ES-I3 (cell line): ENCODE data around the gene CTNNBIP1.

Experiments
- H3K36me3 ChIP-seq: 2 replicates; pipeline ENCODE4 v1.6.1; 2013; ENCODE audit warnings: mild to moderate bottlenecking, low read length, control low read depth, moderate library complexity; ENCODE audit not compliant: insufficient read depth
- H3K4me1 ChIP-seq: 2 replicates; pipeline ENCODE4 v1.6.1; 2013; ENCODE audit warnings: mild to moderate bottlenecking, control low read depth, low read length; ENCODE audit not compliant: insufficient read depth
- H3K9ac ChIP-seq: 2 replicates; pipeline ENCODE4 v1.6.1; 2013; ENCODE audit warnings: low read depth, mild to moderate bottlenecking, low read length, moderate library complexity
- H3K9me3 ChIP-seq: 2 replicates; pipeline ENCODE4 v1.6.1; 2013; ENCODE audit warnings: mild to moderate bottlenecking, low read length, moderate library complexity; ENCODE audit not compliant: control insufficient read depth, insufficient read depth

CTNNBIP1 gene

DNA sequence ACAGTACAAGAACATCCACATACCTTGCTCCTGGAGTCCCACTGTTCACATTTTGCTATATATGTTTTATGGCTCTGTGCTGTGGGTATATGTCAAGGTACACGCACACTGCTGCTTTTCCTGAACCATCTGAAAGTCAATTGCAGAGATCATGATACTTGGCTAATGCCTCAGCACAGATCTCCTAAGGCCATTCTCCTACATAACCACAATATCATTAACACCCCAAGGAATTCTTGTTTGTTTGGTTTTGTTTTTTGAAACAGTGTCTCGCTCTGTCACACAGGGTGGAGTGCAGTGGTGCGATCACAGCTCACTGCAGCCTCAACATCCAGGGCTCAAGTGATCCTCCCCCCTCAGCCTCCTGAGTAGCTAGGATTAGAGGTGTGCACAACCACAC lies 16.0 kb downstream of the CTNNBIP1 start:
- H3K9me3 ChIP-seq = no peaks in the 10 kb centered on the region
- no peak overlapping the region for H3K9ac ChIP-seq
- peaks cover 30% of the 10 kb centered on the region for H3K4me1 ChIP-seq
- H3K36me3 ChIP-seq = no peaks in the 10 kb centered on the region

DNA sequence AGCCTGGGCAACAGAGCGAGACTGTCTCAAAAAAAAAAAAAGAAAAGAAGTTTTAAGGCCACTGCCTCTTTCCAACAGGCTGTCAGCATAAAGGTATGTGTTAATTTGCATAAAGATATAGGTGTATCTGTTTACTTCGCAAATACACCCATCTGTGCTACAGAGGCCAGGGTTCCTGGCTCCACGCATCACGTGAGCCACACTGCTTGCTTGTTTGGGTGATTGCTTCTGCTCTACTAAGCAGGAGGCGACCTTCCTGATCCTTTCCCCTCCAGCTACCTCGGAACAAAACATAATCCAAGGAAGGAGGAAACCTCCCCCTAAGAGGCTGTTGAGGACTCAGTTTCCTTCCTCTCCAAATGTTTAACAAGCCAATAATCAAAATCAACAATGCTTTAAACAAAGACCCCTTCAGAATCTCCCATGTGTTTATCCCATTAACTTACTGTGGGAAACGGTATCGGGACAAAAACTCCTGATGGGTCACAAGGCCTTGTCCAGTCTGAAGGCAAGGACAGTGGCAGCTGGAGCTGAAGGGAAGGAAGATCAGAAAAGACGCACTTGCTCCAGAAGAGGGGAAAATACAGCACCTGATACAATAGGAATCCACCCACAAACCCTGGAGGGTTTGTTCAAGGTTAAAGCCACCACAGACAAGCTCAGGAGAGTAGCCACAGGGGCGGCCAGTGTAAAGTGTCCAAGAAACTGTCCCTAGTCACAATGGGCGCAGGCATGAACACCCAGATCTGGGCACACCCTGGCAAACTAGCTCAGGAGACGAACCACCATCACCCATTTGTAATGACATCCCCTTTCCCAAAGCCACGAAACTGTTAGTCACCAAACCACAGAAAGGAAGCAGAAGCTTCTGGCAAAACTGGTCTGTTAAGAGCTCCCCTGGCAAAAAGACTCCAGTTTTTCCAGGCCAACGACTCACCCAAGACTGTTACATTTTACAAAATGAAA lies 17.2 kb downstream of the CTNNBIP1 start:
- Histone ChIP-seq H3K36me3 (no peaks in the 10 kb centered on the region), H3K4me1 (peaks cover 35% of the 10 kb centered on the region), H3K9ac (no peak overlapping the region)

DNA sequence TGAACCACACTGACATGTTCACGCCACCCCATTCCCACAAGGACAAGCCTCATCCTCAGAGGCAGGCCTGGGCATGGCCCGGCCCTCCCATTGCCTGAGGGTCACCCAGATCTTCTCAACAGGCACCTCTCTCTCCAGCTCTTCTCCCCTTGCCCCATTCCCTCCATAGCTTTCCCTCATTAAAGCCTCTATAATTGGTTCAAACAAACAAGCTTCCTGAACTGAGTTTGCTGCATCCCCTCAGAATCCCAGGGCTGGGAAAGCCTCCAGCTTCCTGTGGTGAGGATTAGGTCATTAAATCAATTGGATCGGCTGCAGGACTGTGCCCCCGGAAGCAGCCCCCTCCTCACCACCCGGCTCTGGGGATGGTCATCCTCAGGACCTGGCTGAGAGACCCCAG lies 18.9 kb downstream of the CTNNBIP1 start:
- Histone ChIP-seq H3K36me3 (no peaks in the 10 kb centered on the region), H3K9me3 (no peaks in the 10 kb centered on the region), H3K4me1 (peaks cover 35% of the 10 kb centered on the region), H3K9ac (no peak overlapping the region)

More for the DNA sequence above, 17.2 kb downstream of the CTNNBIP1 start:
- H3K9me3 ChIP-seq = no peaks in the 10 kb centered on the region

DNA sequence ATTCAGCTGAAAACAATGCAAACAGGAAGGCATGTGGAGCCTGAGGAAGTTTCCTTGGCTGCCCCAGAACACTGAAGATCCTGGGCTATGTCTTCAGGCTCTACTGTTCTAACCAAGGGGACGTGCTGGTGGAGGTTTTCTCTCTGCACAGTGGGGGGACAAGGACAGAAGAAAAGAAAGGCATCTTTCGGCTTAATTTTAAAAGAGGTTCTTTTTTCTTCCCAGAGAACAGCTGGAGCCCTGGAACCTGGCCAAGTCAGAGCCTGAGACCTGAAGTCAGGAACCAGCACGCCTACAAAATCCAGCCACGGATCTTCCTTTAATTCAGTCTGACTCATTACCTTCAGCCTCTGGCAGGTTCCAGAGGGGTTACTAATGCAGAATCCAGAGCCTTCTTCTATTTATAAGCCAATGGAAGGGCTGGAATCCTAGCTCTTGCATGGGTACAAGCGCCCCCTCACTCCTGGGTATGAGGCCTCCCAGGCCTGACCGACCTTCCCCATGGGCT lies 19.8 kb downstream of the CTNNBIP1 start:
- Histone ChIP-seq H3K9me3 (no peaks in the 10 kb centered on the region), H3K4me1 (peaks cover 35% of the 10 kb centered on the region), H3K36me3 (no peaks in the 10 kb centered on the region), H3K9ac (no peak overlapping the region)

DNA sequence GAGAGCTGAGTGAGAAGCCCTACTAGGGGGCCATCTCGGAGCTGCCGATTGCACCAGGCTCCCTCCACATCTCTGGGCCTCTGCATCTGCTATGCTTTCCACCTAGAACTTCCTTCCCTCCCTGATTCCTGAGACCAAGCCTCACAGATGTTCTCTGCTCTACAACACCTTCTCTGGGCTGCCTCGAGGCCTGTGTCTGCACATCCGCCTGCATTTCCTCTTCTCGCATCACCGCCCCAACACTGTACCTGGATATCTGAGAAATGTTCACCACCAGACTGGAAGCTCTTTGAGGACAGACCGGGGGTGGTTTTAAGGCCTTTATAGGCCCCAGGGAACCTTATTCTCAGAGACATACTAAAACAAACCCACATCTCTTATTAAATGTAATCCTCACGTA lies 20.7 kb downstream of the CTNNBIP1 start:
- Histone ChIP-seq H3K4me1 (peaks cover 35% of the 10 kb centered on the region), H3K9ac (no peak overlapping the region), H3K36me3 (no peaks in the 10 kb centered on the region), H3K9me3 (no peaks in the 10 kb centered on the region)

DNA sequence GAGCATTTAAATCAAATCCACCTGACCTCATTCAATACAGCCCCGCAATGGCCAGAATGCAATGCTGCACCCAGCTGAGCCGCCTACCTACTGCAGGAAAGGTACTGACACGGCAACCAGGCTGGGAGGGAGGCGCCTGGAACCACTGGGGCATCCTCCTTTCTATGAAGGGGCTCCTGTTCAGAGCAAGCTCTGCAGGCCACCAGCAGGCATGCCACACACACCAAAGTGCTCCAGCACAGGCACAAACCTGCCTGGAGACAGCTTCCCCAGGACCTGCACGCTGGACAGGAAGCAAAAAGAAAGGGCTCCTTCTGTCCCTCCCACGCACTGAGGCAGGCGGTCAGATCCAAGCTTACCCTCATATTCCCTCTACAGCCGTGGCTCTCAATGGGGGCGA lies 21.2 kb downstream of the CTNNBIP1 start:
- Histone ChIP-seq H3K9ac (no peak overlapping the region), H3K9me3 (no peaks in the 10 kb centered on the region), H3K36me3 (no peaks in the 10 kb centered on the region), H3K4me1 (peaks cover 35% of the 10 kb centered on the region)

DNA sequence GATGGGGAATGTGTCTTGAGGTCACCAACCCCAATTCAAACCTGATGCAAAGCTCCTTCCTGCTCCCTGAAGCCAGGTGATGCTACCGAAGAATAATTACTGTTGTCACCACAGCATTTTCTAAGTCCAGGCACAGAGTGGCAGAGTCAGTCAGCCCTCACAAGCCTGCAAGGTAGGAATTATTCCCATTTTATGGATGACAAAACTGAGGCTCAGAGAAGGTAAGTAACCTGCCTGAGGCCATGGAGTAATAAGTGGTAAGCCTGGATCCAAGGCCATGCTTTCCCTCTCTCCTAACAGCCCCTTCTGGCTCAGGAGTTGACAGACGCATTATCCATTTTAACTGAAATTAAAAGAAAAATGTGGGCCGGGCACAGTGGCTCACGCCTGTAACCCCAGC lies 23.0 kb downstream of the CTNNBIP1 start:
- no peak overlapping the region for H3K9ac ChIP-seq
- H3K4me1 ChIP-seq = peaks cover 27% of the 10 kb centered on the region
- no peaks in the 10 kb centered on the region for H3K36me3 ChIP-seq
- H3K9me3 ChIP-seq = no peaks in the 10 kb centered on the region

DNA sequence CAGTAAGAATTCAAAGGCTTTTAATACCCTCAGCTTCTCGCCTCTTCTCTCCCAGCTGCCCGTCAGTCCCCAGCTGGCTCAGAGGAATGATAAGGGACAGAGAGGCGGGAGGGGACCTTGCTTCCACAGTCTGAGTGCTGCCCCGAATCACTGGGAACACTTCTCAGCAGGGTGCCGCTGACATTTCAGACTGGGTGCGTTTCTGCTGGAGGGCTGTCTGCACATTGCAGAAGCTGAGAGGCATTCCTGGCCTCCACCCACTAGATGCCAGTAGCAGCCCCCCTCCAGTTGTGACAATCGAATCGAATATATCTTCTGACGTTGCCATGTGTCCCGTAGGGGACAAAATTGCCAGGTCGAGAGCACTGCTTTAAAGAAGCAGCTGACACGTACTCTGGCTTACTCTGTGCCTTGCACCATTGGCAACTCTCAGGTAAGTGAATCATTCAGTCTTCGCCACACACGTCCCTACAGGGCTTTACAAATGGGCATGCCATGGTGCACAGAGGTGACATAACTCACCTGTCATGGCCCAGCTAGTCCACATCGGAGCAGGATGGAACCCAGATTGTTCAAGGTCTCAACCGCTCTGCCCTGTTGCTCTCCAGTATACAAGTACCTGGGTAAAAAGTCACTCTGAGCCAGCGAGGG lies 23.9 kb downstream of the CTNNBIP1 start:
- H3K9me3 ChIP-seq = no peaks in the 10 kb centered on the region
- H3K36me3 ChIP-seq = no peaks in the 10 kb centered on the region
- H3K9ac ChIP-seq = no peak overlapping the region
- peaks cover 25% of the 10 kb centered on the region for H3K4me1 ChIP-seq

DNA sequence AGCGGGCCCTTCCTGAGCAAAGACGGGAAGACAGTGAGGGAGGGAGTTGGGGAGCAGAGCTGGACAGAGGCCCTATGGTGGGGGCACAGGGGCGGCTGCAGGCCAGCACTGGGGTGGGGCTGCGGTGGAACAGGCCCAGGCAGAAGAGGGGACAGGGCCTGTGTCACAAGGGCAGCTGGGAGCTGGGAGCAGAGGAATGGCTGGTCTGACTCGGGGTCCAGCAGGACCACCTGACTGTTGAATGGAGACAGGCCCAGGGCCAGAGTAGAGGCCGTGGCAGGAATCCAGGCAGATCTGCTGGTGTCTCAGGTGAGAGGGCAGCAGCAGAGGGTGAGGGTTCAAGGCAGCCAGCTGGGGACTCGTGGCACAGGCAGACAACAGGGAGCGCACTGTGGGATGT lies 25.3 kb downstream of the CTNNBIP1 start:
- Histone ChIP-seq H3K9ac (no peak overlapping the region), H3K36me3 (no peaks in the 10 kb centered on the region), H3K4me1 (peaks cover 11% of the 10 kb centered on the region), H3K9me3 (no peaks in the 10 kb centered on the region)

DNA sequence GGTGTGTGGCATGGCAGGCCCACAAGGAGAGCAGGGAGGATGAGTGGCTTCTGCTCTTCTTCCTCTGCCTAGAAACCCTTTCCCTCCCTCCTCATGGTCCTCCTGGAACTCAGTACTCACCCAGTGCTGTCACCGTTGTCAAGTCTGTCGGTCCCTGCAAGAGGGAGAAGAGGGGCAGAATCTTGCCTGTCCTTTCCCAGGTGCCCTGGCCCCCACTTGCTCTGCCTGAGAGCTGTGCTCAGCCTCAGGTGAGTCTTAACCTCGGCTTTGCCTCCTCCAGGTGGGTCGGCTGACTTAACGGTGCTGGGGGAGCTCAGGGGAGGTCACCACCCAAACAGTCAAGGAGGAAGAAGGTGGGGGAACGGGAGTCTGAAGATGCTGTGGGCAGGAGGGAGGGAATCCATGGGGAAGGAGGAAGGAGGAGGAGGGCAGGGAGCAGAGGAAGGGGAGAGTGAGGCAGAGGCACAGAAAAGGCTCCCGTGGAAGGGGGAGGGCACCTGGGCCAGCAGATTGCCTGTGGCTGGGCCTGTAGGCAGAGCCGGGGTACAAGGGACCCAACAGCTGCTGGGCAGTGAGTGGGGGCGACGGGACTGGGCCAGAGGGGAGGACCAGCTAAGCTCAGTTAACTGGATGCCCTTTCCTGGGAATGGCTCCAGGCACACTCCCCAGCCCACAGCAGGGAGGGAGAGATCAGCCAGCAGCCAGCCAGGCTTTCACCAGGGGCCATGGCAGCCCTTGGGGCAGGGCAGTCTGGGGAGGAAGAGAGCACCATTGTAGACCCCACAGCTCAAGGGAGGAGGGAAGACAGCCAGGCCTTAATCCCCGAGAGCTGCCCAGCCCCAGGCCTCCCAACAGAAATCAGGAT lies 26.3 kb downstream of the CTNNBIP1 start:
- Histone ChIP-seq H3K4me1 (0 out of 2 replicates have a peak, but pooled peaks cover 3% of the 10 kb centered on the region), H3K36me3 (no peaks in the 10 kb centered on the region), H3K9ac (no peak overlapping the region), H3K9me3 (no peaks in the 10 kb centered on the region)

DNA sequence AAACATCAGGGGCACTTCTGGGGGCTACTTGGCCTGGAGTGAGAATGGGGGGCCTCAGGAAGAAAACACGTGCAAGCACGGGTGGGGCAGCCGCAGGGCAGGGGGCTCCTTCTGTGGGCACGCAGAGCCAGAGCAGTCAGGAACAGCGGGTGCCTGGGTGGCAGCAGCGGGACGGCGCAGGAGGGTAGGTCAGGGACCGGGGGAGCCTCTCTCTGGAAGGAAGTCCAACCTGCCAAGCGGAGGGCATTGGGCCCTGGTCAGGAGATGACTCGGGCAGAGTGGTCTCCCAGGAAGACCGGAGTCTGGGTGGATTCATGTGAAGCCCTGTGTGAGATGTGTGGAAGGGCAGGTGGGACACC lies 27.1 kb downstream of the CTNNBIP1 start:
- Histone ChIP-seq H3K9me3 (no peaks in the 10 kb centered on the region), H3K9ac (no peak overlapping the region), H3K4me1 (no peaks in the 10 kb centered on the region), H3K36me3 (no peaks in the 10 kb centered on the region)

DNA sequence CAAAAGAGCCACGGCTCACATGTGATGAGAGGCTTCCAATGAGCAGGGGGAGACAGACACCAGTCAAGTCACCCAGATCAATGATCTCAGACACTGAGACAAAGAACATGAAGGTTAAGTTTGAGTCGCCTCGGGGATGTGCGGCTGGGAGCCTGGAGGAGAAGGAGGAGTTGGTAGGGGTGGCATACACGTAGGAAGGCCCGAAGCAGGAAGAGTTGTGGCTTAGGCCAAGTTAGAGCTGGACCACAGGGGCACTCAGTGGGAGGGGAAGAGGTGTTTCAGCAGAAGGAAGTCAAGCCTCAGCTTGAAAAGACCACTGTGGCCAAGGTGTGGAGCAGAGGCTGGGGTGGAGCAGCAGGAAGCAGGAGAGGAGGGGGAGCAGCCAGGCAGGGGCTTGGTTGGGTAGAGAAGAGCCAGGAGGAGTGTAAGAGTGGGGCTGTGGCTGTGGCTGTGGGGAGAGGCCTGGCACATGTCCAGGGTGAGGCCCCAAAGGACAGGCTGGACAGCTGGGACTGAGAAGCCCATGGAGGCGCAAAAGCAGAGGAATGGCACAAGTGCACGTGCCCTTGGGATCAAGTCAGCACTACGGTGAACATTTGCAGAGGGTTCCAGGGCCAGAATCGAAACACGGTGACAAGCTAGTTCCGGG lies 27.6 kb downstream of the CTNNBIP1 start:
- no peaks in the 10 kb centered on the region for H3K36me3 ChIP-seq
- H3K9ac ChIP-seq = no peak overlapping the region
- no peaks in the 10 kb centered on the region for H3K9me3 ChIP-seq
- no peaks in the 10 kb centered on the region for H3K4me1 ChIP-seq

DNA sequence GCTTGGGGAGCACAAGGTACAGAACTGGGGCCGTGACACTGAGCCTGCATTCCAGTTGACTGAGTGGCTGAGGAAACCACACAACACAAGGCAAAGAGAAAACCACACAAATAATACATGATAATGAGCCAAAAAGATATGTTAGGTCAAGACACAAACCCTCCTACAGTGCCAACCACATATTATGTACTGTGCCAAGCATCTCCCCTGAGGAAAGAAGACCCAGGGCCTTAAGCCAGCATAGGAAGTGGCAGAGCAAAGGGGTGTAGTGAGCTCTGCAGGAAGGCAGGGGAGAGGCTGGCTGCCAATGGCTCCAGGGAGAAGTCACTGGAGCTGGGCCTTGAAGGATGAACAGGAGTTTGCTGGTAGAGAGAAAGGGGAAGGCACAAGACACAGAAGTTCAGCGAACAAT lies 28.2 kb downstream of the CTNNBIP1 start:
- no peaks in the 10 kb centered on the region for H3K9me3 ChIP-seq
- H3K36me3 ChIP-seq = no peaks in the 10 kb centered on the region
- H3K9ac ChIP-seq = no peak overlapping the region
- no peaks in the 10 kb centered on the region for H3K4me1 ChIP-seq

DNA sequence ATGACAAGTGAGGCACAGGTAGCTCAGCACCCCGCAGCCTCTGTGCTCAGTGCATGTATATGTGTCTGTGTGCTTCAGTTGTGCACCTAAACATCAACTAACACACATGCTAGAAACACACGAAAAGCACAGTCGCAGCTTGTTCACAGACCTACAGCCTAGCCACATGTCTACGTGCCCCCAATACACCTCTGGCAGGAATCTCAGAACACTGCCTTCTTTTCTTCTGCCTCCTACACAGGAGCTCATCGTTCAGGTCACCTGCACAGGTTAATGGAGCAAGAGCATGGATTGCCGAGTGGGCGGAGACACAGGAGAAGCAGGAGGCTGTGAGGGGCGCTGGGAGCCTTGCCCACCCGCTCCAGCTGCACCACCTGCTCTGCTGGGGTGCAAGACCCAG lies 31.7 kb downstream of the CTNNBIP1 start:
- Histone ChIP-seq H3K36me3 (no peaks in the 10 kb centered on the region), H3K4me1 (no peaks in the 10 kb centered on the region; the same call in 1 of the 2 replicates), H3K9ac (no peak overlapping the region), H3K9me3 (no peaks in the 10 kb centered on the region)
